ENCODE results near the gene TMEM63A.
A peak's percentile ranks its signal among the peaks of the same experiment; 100 is the strongest.
"Not testable (repeated sequence)": the region's sequence is repeated elsewhere in the genome, so short reads cannot be mapped to it uniquely, and the experiment has no call there.

The TMEM63A gene

DNA sequence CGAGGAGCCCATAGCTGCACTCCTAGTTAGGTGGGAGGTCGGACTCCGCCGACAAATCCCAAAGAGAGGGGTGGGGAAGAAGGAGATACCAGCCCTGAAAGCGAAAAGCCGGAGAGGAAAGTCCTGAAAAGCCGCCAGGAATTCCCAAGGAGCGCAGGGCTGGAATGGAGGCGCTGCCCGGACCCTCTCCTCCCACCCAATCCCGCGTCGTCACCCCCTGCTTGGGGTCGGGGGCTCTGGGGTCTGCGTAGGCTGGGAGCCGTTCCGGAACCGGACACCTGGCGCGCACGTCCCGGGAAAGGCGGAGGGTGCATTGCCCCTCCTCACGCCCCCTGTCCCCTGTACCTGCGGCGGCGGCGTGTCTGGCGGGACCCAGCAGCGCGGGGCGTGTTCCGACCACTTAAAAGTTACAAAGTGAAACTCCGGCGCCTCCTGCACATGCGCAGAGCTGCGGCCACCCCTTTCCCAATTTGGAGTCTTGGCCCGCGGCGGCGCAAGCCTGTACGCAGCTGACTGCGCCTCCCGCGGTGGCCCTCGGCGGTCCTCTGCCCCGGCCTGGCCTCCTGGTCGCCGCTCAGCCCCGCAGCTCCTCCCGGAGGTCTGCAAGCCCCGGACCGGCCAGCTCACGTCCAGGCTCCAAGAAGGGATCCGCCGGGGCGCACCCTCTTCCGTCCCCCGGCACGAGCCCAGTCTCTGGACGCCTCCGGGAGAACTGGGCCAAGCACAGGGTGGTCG is at the start of gene TMEM63A:
Gene TMEM63A (minus strand): TSS at position 422 of the 735 bp plus-strand sequence. CDS start 4,800 bp downstream, outside the sequence.
- peak; percentile 91 for DNase-seq

DNA sequence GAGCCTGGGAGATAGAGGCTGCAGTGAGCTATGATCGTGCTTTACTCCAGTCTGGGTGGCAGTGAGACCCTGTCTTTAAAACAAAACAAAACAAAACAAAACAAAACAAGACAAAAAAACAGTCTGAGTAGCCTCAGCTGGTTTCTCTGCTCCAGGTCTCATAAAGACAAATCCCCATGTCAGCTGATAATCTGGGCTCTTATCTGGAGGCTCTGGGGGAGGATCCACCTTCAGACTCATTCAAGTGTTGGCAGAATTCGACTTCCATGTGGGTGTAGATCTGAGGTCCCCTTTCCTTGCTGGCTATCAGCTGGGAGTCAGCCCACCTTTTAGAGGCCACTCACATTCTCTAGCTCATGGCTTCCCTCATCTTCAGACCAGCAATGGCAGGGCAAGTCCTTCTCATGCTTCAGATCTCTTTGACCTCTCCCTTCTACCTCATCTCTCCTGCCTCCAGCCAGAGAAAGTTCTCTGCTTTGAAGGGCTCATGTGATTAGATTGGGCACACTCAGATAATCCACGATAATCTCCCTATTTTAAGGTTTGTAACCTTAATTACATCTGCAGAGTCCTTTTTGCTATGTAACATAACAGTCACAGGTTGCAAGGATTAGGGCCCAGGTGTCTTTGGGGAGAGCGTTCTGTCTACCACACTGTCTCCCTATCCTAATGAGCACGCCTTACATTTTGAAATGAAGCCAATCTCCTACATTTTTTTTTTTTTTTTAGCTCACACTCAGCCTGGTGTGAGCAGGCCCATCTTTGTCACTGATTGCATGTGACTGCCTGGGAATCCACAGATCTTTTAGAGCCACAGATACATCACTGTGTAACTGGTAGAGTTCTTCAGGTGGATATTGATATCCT is 49.3 kb upstream of the TMEM63A start:
- no peak for DNase-seq

DNA sequence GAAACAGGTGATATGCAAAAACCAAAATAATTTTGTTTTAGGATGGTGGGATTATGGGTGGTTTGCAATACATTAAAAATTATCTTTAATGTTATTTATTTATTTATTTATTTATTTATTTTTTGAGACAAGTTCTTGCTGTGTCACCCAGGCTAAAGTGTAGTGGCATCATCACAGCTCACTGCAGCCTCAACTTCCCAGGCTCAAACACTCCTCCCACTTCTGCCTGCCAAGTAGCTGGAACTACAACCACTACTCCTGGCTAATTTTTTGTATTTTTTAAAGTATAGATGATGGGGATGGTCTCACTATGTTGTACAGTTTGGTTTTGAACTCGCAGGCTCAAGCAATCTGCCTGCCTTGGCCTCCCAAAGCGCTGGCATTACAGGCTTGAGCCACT is 48.4 kb upstream of the TMEM63A start:
- DNase-seq, result no peak

DNA sequence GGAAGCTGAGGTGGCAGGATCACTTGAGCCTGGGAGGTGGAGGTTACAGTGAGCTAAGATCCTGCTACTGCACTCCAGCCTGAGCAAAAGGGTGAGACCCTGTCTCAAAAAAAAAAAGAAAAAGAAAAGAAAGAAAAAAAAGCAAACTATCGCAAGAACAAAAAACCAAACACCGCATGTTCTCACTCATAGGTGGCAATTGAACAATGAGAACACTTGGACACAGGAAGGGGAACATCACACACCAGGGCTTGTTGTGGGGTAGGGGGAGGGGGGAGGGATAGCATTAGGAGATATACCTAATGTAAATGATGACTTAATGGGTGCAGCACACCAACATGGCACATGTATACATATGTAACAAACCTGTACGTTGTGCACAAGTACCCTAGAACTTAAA is 47.3 kb upstream of the TMEM63A start:
- DNase-seq, result not testable (repeated sequence)

DNA sequence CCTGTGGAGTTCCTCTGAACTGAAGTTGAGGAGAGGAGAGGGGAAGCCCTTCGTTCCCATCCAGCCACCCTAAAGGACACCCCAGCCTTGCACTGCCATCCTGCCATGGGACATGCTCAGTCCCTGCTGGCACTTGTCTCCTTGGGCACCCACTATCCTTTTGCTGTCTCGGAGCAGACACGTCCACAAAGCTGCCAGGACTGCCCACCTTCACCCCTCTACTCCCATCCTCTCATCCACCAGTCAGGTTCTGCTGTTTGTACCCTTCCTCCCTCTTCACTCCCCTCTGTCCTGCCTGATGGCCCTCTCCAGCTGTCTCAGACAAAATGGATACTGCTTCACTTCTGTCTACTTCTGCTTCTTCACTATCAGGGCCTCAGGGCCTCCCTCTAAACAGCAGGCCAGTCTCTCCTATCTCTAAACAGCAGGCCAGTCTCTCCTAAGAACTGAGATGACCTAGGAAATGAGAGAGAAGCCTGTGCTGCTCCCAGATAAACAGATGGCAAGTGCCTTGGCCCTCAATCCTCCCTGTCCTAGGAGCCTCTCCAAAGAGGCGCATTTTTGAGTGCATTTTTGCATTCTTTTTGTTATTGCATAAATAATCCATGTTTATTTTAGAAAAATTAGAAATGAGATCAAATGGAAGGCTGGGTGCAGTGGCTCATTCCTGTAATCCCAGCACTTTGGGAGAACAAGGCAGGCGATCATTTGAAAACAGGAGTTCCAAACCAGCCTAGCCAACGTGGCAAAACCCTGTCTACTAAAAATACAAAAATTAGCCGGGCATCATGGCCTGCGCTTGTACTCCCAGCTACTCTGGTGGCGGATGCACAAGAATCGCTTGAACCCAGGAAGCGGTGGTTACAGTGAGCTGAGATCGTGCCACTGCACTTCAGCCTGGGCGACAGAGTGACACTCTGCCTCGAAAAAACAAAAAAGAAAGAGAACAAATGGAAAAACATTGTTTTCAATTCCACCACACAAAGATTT is 46.3 kb upstream of the TMEM63A start:
- DNase-seq, result no peak

DNA sequence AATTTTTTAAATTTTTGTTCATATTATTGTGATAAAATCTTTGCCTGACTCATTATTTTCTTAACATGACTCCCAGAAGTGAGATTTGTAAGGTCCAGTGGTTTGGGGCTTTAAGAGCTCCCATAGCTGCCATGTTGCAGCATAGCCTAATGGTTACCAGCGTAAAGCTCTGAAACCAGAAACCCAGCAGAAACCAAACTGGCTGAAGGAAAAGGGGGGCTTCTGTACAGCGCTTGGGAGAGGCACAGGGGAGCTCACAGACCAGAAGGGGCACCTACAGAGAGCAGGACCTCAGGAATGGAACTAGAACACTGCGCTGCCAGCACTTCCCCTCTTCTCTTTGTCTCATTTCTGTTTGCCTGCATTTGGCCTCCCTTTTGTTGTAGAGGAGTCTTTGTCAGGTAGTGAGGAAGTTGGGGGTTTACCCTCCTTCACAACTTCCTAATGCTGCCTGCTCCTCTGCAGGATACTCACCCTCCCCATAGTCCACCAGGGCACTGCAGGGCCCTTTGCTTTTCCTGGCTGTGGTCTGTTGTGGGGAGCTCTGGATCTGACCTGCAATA is 44.5 kb upstream of the TMEM63A start:
- DNase-seq, result no peak

DNA sequence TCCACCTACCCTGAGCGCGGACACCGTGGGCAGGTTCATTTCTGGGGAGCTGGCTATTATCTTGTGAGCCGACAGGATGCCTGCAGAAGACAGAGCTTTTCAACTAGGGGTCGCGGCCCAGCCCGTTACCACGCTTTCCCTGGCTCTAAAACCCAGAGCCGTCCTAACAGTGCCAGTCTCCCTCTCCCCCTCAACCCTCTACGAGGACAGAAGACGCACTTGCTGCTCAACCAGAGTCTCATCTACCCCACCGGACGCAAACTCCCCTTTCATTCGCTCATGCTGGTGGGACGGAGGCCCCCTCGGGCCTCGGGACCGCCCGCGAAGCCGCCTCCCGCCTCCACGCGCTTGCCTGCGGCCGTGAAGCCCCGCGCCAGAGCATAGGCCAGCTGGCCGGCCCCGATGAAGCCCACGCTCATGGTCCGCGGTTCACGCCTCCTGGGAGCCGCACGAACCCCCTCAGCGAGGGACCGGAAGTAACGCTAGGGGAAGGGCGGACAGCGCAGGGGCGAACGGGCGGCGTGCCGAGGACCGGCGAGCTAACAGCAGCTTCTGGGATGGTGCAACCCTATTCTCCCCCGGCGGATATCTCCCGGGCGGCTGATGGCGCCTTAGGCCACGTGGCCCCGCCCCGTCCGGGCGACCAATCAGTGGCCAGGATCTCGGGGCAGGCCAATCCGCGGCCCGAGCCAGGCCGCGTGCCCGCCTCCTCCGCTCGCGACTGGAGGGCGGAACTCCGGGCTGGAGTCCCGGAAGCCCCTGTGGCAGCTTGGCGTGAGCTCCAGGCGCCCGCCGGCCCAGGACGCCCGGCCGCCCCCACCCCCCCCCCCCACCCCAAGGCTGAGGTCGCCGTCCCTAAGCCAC is 41.7 kb upstream of the TMEM63A start, which contains the start of gene PYCR2:
Gene PYCR2 (minus strand): TSS at position 559 of the 864 bp plus-strand sequence. CDS start 140 bp downstream, at position 419.
- DNase-seq, result peak; percentile 93

DNA sequence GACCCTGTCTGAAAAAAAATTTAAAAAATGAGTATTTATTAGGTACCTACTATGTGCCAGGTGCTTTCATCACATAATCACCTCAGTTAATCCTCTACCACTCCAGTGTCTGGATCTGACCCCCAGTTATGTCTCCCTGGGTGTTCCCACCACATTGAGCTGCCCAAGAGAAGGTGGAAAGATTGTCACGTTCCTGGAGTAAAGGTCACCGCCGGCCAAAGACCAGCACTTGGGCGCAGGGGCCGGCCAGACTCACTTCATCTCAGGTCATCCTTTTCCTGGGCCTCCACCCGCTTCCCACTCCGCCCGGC is 41.2 kb upstream of the TMEM63A start:
- no peak for DNase-seq

DNA sequence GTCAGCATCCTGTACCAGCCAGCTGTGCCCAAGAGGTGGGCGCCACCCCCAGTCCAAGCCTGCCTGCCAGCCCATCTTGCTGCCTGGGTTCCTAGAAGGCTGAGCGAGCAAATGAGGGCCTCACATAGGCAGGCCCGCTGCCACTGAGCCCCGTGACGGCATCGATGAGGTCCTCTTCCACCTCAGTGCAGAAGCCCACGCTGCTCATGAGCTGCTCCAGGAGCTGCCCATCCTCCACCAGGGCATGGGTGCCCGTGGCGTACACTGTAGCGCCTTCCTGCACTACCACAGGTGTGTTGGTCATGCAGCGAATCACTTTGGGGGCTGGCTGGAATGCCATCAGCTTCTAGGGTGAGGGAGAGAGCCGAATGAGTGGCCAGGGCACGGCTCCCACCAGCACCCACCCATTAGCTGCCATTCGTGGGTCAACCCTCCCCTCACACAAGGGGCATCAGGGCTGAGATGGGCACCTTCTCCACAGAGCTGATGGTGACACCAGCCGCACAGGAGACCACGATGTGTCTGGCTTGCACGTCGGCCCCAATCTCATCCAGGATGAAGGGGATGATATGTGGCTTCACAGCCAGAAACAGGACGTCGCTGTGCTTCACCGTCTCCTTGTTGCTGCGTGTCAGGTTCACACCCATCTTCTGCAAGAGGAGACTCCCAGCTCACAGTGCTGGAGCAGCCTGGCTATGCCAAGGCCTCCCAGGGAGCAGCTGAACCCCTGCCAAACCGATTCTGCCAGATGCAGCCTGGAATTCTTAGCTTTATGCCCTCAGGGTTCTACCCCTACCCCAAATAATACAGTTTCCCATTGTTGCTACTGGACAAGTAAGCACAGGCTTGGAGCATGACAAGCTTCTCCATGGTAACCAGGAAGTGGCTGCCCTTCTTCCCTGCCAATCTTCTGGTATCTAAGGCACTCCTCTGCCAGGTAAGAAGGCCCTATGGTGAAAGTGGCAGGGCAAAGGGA is 39.8 kb upstream of the TMEM63A start:
- DNase-seq, result no peak

DNA sequence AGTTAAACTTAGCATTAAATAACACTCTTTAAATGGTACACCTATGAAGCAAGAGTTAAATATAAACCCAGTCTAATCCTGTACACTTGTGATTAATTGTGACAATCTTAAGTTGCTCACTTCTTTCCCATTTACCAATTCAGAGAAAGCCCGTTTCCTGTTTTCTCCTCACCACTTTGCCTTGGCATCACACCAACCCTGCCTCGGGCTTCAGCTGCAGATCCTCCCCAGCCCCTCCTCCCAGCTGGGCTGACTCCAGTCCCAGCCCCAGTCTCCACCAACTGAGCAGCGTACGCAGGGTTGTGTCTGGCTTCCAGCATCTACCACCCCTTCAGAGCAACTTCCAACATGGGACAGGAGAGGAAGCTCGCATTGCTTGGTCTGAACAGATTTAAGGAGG is 37.7 kb upstream of the TMEM63A start:
- no peak for DNase-seq

DNA sequence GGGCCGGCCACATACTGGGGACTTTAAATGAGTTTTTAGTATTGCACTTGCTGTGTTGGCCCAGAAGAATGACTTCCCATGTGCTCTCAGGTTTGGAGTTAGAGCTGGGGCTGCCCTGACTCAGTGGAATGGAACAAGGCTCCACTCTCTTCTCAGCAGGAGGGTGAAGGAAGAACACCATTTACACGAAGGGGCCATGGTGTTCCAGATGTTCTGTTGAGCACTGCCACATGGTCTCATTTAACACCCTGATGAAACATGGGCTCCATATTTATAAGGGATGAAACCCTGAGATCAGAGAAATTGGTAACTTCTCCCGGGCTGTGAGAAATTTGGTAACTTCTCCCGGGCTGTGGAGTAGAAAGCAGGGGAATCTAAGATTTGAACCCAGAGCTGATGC is 36.1 kb upstream of the TMEM63A start:
- DNase-seq, result no peak

DNA sequence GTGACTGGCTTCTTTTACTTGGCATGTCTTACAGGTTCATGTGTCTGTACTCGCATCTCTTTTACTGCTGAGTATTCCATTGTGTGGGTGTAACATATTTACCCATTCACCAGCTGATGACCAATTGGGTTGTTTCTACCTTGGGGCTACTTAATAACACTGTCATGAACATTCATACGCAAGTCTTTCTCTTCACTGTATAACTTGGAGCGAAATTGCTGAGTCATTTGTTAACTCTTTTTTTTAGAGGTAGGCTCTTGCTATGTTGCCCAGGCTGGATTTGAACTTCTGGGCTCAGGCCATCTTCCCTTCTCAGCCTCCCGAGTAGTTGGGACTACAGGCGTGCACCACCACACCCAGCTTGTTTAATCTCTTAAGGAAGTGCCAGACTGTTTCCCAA is 35.4 kb upstream of the TMEM63A start:
- DNase-seq, result no peak

DNA sequence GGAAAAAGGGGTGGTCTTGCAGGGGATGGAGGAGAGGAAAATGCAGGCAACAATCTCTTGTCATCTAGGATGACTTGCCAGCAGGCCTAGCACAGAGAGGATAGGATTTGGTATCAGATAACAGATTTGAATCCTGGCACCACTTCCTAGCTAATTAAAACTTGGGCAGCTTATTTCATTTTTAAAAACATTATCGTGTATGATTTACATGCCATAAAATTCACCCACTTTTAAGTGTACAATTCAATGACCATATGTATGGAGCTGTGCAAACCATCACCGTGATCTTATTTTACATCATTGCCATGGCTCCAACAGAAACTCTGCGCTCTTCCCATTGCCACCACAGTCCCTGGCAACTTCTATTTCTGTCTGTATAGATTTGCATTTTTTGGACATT is 34.9 kb upstream of the TMEM63A start:
- no peak for DNase-seq

DNA sequence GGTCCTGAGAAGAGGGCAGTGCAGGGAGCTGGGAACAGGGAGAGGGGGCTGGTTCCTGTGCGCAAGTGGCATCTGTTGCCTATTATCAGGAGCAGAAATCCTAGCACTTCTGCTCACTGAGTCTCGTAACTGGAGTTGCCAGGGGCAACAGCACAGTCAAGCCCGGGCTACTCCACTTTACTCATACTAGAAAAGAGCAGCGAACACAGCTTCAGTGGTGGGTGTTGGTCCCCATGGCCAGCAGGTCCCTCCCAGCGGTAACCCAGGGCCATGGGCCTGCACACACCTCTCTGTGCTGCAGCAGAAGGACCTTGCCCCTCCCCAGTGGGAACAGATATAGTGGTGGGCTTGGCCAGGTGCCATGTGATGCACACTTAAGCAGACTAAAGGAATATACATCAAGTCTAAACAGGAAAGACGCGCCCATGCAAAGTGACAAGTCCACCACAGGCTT is 33.4 kb upstream of the TMEM63A start:
- DNase-seq, result no peak

DNA sequence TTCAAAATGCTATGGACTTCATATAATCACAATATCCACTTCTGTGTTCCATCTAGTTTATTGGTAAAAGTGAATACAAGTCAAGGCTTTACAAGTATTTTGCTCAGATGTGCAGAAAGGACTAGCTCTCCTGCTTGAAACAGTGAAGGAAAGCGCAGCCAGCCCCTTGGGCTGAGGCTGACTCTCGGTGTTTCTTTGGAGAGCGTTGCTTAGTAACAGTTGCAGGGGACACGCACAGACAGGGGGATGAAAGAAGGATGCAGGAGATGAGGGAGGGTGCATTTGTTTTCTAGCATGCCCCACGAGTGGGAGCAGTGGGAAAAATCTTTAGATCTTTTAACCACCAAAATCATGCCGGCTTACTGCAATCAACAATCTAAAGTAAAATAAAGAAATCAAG is 32.8 kb upstream of the TMEM63A start:
- DNase-seq, result no peak

DNA sequence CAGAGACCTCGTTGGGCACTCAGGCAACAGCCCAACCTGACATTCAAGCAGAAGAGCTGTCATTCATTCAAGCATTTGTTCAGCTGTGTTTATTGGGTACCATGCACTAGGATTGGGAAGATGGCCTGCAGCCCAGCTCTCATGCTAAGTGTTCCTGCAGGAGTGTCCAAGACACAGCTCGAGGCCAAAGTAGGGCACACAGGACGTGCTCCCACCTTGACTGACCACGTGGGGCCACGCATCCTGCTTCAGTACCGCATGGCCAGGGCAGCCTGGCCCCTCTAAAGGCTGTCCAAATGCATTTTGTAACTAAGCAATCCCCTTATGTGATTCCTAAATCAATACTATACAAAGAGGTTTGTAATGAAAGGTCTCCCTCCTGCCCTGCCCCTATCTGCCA is 32.2 kb upstream of the TMEM63A start:
- DNase-seq, result no peak

DNA sequence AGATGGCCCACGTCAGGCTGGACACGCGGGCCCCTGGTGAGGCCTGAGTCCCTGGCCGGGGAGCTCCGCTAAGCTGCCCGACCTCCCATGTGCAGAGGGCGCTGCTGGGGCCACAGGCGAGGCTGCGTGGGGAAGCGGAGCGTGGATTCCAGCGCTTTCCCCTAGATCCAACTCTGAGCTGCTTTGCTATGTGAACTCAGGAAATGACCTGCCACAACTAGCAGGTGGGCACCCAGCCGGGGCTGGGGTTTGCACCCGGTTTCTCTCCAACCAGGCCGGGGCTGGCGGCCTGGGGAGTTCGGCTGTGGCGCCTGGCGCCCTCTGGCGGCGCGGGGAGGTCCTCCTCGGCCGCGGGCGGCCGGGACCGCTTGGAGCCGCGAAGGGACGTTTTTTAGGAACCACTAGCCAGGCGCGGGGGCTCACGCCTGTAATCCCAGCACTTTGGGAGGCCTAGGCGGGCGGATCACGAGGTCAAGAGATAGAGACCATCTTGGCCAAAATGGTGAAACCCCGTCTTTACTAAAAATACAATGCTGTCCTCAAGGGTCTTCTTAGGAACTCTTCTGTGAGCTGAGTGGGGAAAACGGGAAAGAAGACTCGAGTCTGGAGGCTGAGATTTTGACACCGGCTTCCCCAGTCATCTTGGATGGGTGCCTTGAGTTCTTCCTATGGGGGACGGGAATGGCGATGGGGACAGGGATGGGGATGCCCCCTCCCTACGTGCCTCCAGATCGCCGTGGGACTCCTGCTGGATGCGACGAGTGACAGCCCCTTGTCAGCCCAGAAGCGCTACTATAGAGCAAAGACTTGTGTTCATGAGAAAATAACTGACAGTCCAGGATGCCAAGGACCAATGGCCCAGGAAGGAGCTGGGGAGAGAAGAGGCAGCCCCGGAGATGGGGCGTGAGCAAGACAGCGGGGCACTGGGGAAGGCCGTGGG is 29.3 kb upstream of the TMEM63A start:
- DNase-seq, result peak; percentile 72

DNA sequence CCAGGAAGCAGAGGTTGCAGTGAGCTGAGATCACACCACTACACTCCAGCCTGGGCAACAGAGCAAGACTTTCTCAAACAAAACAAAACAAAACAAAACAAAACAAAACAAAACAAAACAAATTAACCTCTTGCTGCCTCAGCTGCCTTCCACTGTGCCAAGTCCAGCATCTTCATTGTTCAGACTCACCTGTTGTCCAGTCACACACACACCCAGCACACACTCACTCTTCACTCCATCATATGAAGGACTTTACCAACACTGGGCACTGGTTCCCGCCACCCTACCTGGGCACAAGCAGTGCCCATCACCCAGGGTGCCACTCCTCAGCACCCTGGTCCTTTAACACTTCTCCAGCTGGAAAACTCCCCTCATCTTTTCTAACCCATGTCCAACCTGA is 27.3 kb upstream of the TMEM63A start:
- DNase-seq, result no peak

DNA sequence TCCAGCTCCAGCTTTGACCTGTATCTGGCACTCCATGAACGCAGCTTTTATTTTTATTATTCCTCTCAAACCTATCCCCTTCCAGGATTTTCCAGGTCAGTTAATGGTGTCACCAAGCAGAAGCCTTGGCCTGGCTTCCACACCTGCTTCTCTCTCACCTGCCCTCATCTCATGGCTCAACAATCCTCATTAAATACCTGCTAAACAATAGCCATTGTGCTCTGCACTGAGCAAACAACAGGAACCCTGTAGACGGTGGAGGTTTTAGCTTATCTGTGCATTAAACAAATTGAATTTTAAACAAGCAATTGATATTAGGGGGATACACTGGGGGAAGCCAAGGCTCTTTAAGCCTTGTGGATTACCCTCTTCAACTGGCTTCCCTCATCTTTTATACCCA is 26.6 kb upstream of the TMEM63A start:
- no peak for DNase-seq

Measured in activated gamma-delta T cell treated with Interleukin-2 at 50 U/mL for 16 hours (primary cell).